GM18499 (cell line): ENCODE measurements around the gene PNPLA2.

ENCODE experiments used
- ATAC-seq: cut with Tn5 transposase; IDR thresholded peaks from one replicate; pipeline ENCODE4 v1.9.1; 2021; ENCODE audit warnings: moderate number of reproducible peaks; ENCODE audit not compliant: insufficient read depth, unreplicated experiment

PNPLA2 gene

DNA sequence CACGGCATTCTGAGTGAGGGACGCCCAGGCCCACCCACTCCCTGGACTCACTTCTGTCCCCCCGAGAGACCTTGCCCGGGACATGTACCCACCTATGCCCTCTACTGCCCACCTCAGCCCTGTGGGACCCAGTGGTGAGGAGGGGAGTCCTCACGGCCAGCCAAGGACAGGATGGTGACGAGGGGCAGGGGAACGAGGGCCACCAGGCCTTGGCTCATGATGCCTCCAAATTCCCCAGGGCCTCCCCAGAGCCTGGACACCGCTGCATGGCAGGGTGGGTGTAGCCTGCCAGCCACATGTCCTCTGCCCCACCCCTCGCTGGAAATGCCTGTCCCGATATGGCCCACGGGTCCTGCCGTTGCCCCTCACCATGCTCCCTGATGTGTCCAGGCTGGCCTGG lies 50.1 kb downstream of the PNPLA2 start:
- ATAC-seq: no peak

DNA sequence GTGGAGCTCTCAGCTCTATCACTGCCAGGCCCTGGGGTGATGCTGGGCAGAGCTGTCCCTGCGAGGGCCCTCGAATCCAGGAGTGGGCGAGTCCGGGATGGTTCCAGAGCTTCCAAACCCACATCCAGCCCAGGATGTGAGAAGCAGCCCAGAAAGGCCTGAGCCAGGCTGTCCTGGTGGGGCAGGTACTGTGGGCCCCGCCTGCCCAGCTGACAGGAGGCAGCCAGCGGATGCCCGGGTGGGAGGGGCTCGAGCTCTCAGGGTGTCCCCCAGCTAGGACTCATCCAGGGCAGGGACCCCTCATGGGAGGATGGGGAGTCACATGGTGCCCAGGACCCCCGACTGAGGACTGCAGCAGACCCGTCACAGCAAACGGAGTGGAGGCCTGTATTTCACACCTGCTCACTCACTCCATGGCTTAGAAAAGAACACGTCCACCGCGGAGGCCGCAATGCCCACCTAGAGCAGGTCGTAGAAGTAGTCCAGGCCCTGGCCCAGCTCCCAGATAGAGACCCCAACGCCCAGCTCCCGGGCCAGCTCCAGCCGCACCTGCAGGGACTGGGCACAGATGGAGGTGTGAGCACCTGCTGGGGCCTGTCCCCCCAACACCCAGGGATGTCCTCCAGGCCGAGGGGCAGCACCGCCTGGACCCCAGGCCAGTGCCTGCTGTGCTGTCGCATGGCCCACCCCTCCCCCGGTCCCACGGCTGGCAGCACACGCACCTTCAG lies 50.8 kb downstream of the PNPLA2 start:
- no peak for ATAC-seq

DNA sequence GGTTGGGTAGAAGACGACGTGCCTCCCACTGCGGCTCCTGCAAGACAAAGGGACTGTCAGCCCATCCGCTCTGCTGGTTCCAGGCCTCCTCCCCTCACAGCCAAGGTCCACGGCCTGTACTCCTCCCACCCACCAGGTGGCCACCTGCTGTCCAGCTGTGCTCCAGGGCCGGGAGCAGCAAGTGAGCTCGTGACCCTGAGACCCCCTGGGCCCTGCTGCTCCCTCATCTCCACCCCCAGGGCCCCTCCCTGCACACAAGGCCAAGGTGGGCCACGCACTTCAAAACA lies 51.4 kb downstream of the PNPLA2 start:
- ATAC-seq: no peak

DNA sequence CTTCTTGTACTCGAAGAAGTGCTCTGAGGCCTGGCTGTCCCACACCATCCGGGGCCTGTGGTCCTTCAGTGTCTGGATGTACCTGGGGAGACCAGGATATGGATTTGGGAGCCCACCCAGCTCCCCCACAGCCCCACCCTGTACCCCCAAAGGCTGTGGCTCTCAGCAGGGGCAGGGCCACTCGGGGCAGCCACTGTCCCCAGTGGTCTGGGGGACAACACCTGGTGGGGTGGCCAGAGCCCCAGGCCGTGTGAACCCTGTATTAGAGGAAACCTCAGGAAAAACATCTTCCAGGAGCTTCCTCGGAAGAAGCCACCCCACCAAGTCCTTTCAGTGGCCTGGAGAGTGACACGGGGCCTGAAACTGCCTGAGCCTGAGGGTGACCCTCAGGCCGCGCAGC lies 51.7 kb downstream of the PNPLA2 start:
- no peak for ATAC-seq

DNA sequence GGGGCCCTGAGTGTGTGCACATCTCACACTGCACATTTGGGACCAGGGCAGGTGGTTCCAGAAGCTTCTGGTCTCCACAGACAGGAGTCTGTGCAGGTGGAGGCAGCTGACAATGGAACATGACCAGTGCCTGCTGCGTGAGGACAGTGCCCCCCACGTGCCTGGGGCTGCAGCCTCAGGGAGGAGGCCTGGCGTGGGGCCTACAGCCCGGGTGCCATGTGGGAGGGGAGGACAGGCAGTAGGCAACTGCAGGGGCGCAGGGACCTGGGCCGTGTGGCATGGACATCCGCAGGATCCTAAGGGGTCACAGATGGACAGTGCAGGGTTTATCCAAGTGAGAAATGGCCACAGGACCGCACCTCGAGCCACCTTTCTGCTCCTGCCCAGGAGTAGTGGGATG lies 52.8 kb downstream of the PNPLA2 start:
- no peak for ATAC-seq

DNA sequence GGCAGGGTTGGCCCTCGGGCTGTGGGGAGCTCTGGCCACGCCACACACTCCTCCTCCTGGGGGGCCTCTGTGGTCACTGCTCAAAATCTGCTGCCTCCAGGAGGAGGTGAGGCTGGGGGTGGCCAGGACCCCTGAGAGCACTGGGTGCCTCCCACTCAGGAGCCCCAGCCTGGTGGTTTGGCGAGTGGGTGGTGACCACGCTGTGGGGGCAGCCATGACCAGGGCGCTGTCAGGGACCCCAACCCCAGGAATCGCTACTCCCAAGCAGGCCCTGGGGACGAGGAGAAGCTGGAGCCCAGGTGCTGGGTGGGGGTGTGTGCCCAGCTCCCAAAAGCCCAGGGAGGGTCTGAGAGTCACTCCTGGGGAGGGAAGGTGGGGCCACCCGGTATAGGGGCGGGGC lies 54.1 kb downstream of the PNPLA2 start:
- no peak for ATAC-seq

DNA sequence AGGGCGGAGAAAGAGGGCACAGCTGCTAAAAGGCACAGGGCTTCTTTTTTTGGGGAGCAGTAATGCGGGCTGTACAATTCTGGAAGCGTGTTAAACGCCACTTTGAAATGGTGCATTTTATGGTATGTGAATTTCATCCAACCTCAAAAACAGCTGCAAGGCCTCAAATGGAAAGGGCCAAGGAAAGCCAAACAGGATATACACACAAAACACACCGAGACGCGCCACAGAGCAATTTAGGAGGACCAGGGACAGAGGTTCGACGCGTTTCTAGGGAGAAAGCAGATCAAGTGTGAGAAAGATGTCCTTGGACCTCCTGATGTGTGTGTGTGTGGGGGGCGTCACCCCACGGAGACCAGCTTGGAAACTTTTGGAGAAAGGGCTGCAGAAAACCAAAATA lies 55.0 kb downstream of the PNPLA2 start:
- ATAC-seq: no peak
